Measurements from ENCODE around the gene KLF7.

- TF ChIP-seq, protein P1, sequence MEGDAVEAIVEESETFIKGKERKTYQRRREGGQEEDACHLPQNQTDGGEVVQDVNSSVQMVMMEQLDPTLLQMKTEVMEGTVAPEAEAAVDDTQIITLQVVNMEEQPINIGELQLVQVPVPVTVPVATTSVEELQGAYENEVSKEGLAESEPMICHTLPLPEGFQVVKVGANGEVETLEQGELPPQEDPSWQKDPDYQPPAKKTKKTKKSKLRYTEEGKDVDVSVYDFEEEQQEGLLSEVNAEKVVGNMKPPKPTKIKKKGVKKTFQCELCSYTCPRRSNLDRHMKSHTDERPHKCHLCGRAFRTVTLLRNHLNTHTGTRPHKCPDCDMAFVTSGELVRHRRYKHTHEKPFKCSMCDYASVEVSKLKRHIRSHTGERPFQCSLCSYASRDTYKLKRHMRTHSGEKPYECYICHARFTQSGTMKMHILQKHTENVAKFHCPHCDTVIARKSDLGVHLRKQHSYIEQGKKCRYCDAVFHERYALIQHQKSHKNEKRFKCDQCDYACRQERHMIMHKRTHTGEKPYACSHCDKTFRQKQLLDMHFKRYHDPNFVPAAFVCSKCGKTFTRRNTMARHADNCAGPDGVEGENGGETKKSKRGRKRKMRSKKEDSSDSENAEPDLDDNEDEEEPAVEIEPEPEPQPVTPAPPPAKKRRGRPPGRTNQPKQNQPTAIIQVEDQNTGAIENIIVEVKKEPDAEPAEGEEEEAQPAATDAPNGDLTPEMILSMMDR (IDR thresholded peaks at IDR 0.05; ENCODE audit: borderline replicate concordance, extremely low read depth, low read length, poor library complexity, severe bottlenecking) = no peak
- no peak for TF ChIP-seq EZH2 (IDR thresholded peaks at IDR 0.05; ENCODE audit: borderline replicate concordance, low read depth, low read length, severe bottlenecking)
These were observed 116.6 kb downstream of the KLF7 start for GRCh38 chr2:207049122-207049521.

All from DND-41 (cell line).